Thymus (tissue), 11 donors: ENCODE data around the gene SORCS1. TPM values are rescaled to one million over a fixed set of nuclear protein-coding genes. Genes with fewer than 3 reads are reported as not detected.

Experiments
- DNase-seq, 9 donors: peaks; one replicate each; pipeline ENCODE4 v3.0.0-alpha.2; 2013; ENCODE audit warnings: low spot score in 9 of 9, low read depth in 6 of 9, missing footprints in 1 of 9
- H3K27ac ChIP-seq, 2 donors: one replicate each; pipeline ENCODE4 v1.5.1; 2013; ENCODE audit warnings: control low read depth in 1 of 2, low read depth in 1 of 2, low read length in 1 of 2, mild to moderate bottlenecking in 1 of 2, moderate library complexity in 1 of 2
- H3K27me3 ChIP-seq, 2 donors: one replicate each; pipeline ENCODE4 v1.5.1; 2013; ENCODE audit warnings: low read length in 1 of 2; ENCODE audit not compliant: control insufficient read depth in 2 of 2, insufficient read depth in 1 of 2
- H3K36me3 ChIP-seq, 2 donors: one replicate each; pipeline ENCODE4 v1.5.1; 2013; ENCODE audit warnings: low read length in 1 of 2, mild to moderate bottlenecking in 1 of 2, moderate library complexity in 1 of 2; ENCODE audit not compliant: control insufficient read depth in 2 of 2, insufficient read depth in 2 of 2
- H3K4me1 ChIP-seq, 2 donors: one replicate each; pipeline ENCODE4 v1.5.1; 2013; ENCODE audit warnings: low read length in 2 of 2; ENCODE audit not compliant: control insufficient read depth in 2 of 2, insufficient read depth in 2 of 2
- H3K4me3 ChIP-seq, 2 donors: one replicate each; pipeline ENCODE4 v1.5.1; 2013; ENCODE audit warnings: low read length in 2 of 2, control low read depth in 1 of 2, mild to moderate bottlenecking in 1 of 2
- H3K9me3 ChIP-seq, 2 donors: one replicate each; pipeline ENCODE4 v1.5.1; 2013; ENCODE audit warnings: low read length in 1 of 2, mild to moderate bottlenecking in 1 of 2; ENCODE audit not compliant: control insufficient read depth in 2 of 2, insufficient read depth in 1 of 2
- WGBS: extraction: QIAGEN DNeasy Blood & Tissue Kit; methylation state at CpG from one replicate; pipeline ENCODE4 v1.1.7; 2013; 5-methylcytosine and 5-hydroxymethylcytosine counted together
- polyA plus RNA-seq: library from polyadenylated mRNA; stranded (reverse); fragments of 200-250 nt; gene quantifications from one replicate; pipeline ENCODE4 v1.2.3, GENCODE V29; 2013
- total RNA-seq: library from RNA; stranded (reverse); fragments of 120-200 nt; gene quantifications from one replicate; pipeline ENCODE4 v1.2.4, GENCODE V29; 2013
- donor health status: healthy.

SORCS1 gene
- total and polyA plus RNA-seq, 2 donors: 1.1 to 3.6 TPM

GRCh38 chr10:106877574-106877973 lies 286.9 kb downstream of the SORCS1 start:
- no peaks in the 10 kb centered on the region for H3K9me3 ChIP-seq
- H3K27ac ChIP-seq: no peak overlapping the region
- no peaks in the 10 kb centered on the region for H3K36me3 ChIP-seq
- no peak for DNase-seq
- no peak overlapping the region for H3K4me3 ChIP-seq
- 91% methylated on average over 5 of the region's 5 CpGs for WGBS
- H3K27me3 ChIP-seq: no peaks in the 10 kb centered on the region
- H3K4me1 ChIP-seq: no peaks in the 10 kb centered on the region

- H3K4me1 ChIP-seq: no peaks in the 10 kb centered on the region
- H3K36me3 ChIP-seq: no peaks in the 10 kb centered on the region
- DNase-seq: no peak
- no peaks in the 10 kb centered on the region for H3K27me3 ChIP-seq
- no peak overlapping the region for H3K4me3 ChIP-seq
- WGBS: 94% methylated on average over 2 of the region's 2 CpGs
- H3K9me3 ChIP-seq: no peaks in the 10 kb centered on the region
- H3K27ac ChIP-seq: no peak overlapping the region
Observed at GRCh38 chr10:106874604-106874889, 290.0 kb downstream of the SORCS1 start.

GRCh38 chr10:106873770-106874603 lies 290.5 kb downstream of the SORCS1 start:
- no peaks in the 10 kb centered on the region for H3K27me3 ChIP-seq
- H3K4me1 ChIP-seq: no peaks in the 10 kb centered on the region
- 89% methylated on average over 5 of the region's 5 CpGs for WGBS

GRCh38 chr10:106872176-106872575 lies 292.3 kb downstream of the SORCS1 start:
- H3K27me3 ChIP-seq: no peaks in the 10 kb centered on the region
- H3K27ac ChIP-seq: no peak overlapping the region
- H3K4me1 ChIP-seq: no peaks in the 10 kb centered on the region
- no peaks in the 10 kb centered on the region for H3K9me3 ChIP-seq
- H3K4me3 ChIP-seq: no peak overlapping the region
- no peaks in the 10 kb centered on the region for H3K36me3 ChIP-seq
- no peak for DNase-seq
- WGBS: 13% methylated on average over 2 of the region's 2 CpGs

More at GRCh38 chr10:106873770-106874603, 290.5 kb downstream of the SORCS1 start:
- Histone ChIP-seq H3K9me3 (no peaks in the 10 kb centered on the region), H3K36me3 (no peaks in the 10 kb centered on the region), H3K27ac (no peak overlapping the region), H3K4me3 (no peak overlapping the region)
- DNase-seq: no peak

GRCh38 chr10:106866244-106866845 lies 298.2 kb downstream of the SORCS1 start:
- Histone ChIP-seq H3K4me3 (no peak overlapping the region), H3K36me3 (no peaks in the 10 kb centered on the region), H3K27ac (no peak overlapping the region), H3K27me3 (no peaks in the 10 kb centered on the region), H3K9me3 (peaks cover 0 to 5% of the 10 kb centered on the region in 2 donors), H3K4me1 (no peaks in the 10 kb centered on the region)
- WGBS: 75% methylated on average over 7 of the region's 7 CpGs
- DNase-seq: no peak

- H3K4me1 ChIP-seq: no peaks in the 10 kb centered on the region
- no peaks in the 10 kb centered on the region for H3K27me3 ChIP-seq
- peaks cover 0 to 5% of the 10 kb centered on the region in 2 donors for H3K9me3 ChIP-seq
- WGBS: 95% methylated on average over 8 of the region's 8 CpGs
- H3K36me3 ChIP-seq: no peaks in the 10 kb centered on the region
- no peak overlapping the region for H3K4me3 ChIP-seq
- no peak for DNase-seq
- H3K27ac ChIP-seq: no peak overlapping the region
Observed at GRCh38 chr10:106864031-106864430, 300.5 kb downstream of the SORCS1 start.

GRCh38 chr10:106863549-106863948 lies 301.0 kb downstream of the SORCS1 start:
- no peak for DNase-seq
- no peak overlapping the region for H3K27ac ChIP-seq
- H3K36me3 ChIP-seq: no peaks in the 10 kb centered on the region
- H3K27me3 ChIP-seq: no peaks in the 10 kb centered on the region
- peaks cover 0 to 5% of the 10 kb centered on the region in 2 donors for H3K9me3 ChIP-seq
- H3K4me3 ChIP-seq: no peak overlapping the region
- no peaks in the 10 kb centered on the region for H3K4me1 ChIP-seq
- 92% methylated on average over 2 of the region's 2 CpGs for WGBS

- no peak for DNase-seq
Observed at GRCh38 chr10:106859892-106860652, 304.4 kb downstream of the SORCS1 start.

GRCh38 chr10:106857728-106858127 lies 306.8 kb downstream of the SORCS1 start:
- H3K36me3 ChIP-seq: no peaks in the 10 kb centered on the region
- DNase-seq: no peak
- no peaks in the 10 kb centered on the region for H3K27me3 ChIP-seq
- H3K4me3 ChIP-seq: no peak overlapping the region
- no peak overlapping the region for H3K27ac ChIP-seq
- H3K9me3 ChIP-seq: no peaks in the 10 kb centered on the region
- 92% methylated on average over 6 of the region's 6 CpGs for WGBS
- no peaks in the 10 kb centered on the region for H3K4me1 ChIP-seq

More at GRCh38 chr10:106859892-106860652, 304.4 kb downstream of the SORCS1 start:
- H3K4me1 ChIP-seq: no peaks in the 10 kb centered on the region
- no peak overlapping the region for H3K27ac ChIP-seq
- peaks cover 0 to 5% of the 10 kb centered on the region in 2 donors for H3K9me3 ChIP-seq
- H3K27me3 ChIP-seq: no peaks in the 10 kb centered on the region
- H3K4me3 ChIP-seq: no peak overlapping the region
- H3K36me3 ChIP-seq: no peaks in the 10 kb centered on the region
- WGBS: 95% methylated on average over 4 of the region's 4 CpGs
